K562 (cell line): ENCODE measurements around the gene GRPEL2. TPM values are rescaled to one million over a fixed set of nuclear protein-coding genes. Genes with fewer than 3 reads are reported as not detected.
A peak's percentile ranks its signal among the peaks of the same experiment; 100 is the strongest.

Source experiments
- SRF ChIP-seq, 2 experiments: fragments of 250-450, 450-650 bp in 1 of 2; sonication (Bioruptor Pico) in 1 of 2; sonication (generic) in 1 of 2; formaldehyde crosslinking; IDR thresholded peaks; 2 replicates each; pipeline versions ENCODE4 v1.5.0 to v1.5.1; 2020 to 2022; ENCODE audit warnings: mild to moderate bottlenecking in 1 of 2, missing genetic modification reagents in 1 of 2
- polyA plus RNA-seq, 8 experiments: library from polyadenylated mRNA; depleted of rRNA in 4 of 8; stranded (reverse) in 5 of 8; unstranded in 3 of 8; fragments of >200 nt; fragmentation: Nextera tagmentation in 2 of 8; fragmentation: Illumina TruSeq in 1 of 8; extraction: Ambion mirVana in 2 of 8; extraction: Trizol in 1 of 8; gene quantifications; 2 replicates each; pipeline versions ENCODE4 v1.2.1 to v1.2.3, GENCODE V29; 2011 to 2014; ENCODE audit warnings: inconsistent platforms in 1 of 8, missing spikeins in 1 of 8
- total RNA-seq, 7 experiments: library from RNA; depleted of rRNA in 6 of 7; stranded (reverse); fragments of >200 nt in 6 of 7; fragmentation: Illumina TruSeq in 2 of 7; extraction: Trizol in 2 of 7; gene quantifications; 2 replicates each; pipeline versions ENCODE4 v1.2.1 to v1.2.3, GENCODE V29; 2011 to 2021; ENCODE audit warnings: low replicate concordance in 1 of 7
- TF ChIP-seq, protein P1 (sequence below): fragments of 450-650 bp; IDR thresholded peaks from 2 replicates; pipeline ENCODE4 v1.6.1; 2016; ENCODE audit warnings: mild to moderate bottlenecking, moderate library complexity

Gene GRPEL2
- total and polyA plus RNA-seq, 9 of the 15 experiments (the other 6 are each of a cell fraction or from before 2014, with no cell fraction given), result 11.2 to 40.5 (median 25.8) TPM

DNA sequence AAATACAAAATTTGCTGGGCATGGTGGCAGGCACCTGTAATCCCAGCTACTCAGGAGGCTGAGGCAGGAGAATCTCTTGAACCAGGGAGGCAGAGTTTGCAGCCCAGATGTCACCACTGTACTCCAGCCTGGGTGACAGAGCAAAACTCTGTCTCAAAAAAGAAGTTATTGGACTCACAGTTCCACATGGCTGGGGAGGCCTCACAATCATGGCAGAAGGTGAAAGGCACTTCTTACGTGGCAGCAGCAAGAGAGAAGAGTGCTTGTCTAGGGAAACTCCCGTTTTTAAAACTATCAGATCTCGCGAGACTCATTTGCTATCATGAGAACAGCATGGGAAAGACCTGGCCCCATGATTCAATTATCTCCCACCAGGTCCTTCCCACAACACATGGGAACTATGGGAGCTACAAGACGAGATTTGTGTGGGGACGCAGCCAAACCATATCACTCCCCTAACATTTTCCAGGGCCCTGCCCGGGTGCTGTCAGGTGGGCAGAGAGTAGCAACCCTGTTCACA lies 53.5 kb downstream of the GRPEL2 start (continued):
- TF ChIP-seq, protein P1, sequence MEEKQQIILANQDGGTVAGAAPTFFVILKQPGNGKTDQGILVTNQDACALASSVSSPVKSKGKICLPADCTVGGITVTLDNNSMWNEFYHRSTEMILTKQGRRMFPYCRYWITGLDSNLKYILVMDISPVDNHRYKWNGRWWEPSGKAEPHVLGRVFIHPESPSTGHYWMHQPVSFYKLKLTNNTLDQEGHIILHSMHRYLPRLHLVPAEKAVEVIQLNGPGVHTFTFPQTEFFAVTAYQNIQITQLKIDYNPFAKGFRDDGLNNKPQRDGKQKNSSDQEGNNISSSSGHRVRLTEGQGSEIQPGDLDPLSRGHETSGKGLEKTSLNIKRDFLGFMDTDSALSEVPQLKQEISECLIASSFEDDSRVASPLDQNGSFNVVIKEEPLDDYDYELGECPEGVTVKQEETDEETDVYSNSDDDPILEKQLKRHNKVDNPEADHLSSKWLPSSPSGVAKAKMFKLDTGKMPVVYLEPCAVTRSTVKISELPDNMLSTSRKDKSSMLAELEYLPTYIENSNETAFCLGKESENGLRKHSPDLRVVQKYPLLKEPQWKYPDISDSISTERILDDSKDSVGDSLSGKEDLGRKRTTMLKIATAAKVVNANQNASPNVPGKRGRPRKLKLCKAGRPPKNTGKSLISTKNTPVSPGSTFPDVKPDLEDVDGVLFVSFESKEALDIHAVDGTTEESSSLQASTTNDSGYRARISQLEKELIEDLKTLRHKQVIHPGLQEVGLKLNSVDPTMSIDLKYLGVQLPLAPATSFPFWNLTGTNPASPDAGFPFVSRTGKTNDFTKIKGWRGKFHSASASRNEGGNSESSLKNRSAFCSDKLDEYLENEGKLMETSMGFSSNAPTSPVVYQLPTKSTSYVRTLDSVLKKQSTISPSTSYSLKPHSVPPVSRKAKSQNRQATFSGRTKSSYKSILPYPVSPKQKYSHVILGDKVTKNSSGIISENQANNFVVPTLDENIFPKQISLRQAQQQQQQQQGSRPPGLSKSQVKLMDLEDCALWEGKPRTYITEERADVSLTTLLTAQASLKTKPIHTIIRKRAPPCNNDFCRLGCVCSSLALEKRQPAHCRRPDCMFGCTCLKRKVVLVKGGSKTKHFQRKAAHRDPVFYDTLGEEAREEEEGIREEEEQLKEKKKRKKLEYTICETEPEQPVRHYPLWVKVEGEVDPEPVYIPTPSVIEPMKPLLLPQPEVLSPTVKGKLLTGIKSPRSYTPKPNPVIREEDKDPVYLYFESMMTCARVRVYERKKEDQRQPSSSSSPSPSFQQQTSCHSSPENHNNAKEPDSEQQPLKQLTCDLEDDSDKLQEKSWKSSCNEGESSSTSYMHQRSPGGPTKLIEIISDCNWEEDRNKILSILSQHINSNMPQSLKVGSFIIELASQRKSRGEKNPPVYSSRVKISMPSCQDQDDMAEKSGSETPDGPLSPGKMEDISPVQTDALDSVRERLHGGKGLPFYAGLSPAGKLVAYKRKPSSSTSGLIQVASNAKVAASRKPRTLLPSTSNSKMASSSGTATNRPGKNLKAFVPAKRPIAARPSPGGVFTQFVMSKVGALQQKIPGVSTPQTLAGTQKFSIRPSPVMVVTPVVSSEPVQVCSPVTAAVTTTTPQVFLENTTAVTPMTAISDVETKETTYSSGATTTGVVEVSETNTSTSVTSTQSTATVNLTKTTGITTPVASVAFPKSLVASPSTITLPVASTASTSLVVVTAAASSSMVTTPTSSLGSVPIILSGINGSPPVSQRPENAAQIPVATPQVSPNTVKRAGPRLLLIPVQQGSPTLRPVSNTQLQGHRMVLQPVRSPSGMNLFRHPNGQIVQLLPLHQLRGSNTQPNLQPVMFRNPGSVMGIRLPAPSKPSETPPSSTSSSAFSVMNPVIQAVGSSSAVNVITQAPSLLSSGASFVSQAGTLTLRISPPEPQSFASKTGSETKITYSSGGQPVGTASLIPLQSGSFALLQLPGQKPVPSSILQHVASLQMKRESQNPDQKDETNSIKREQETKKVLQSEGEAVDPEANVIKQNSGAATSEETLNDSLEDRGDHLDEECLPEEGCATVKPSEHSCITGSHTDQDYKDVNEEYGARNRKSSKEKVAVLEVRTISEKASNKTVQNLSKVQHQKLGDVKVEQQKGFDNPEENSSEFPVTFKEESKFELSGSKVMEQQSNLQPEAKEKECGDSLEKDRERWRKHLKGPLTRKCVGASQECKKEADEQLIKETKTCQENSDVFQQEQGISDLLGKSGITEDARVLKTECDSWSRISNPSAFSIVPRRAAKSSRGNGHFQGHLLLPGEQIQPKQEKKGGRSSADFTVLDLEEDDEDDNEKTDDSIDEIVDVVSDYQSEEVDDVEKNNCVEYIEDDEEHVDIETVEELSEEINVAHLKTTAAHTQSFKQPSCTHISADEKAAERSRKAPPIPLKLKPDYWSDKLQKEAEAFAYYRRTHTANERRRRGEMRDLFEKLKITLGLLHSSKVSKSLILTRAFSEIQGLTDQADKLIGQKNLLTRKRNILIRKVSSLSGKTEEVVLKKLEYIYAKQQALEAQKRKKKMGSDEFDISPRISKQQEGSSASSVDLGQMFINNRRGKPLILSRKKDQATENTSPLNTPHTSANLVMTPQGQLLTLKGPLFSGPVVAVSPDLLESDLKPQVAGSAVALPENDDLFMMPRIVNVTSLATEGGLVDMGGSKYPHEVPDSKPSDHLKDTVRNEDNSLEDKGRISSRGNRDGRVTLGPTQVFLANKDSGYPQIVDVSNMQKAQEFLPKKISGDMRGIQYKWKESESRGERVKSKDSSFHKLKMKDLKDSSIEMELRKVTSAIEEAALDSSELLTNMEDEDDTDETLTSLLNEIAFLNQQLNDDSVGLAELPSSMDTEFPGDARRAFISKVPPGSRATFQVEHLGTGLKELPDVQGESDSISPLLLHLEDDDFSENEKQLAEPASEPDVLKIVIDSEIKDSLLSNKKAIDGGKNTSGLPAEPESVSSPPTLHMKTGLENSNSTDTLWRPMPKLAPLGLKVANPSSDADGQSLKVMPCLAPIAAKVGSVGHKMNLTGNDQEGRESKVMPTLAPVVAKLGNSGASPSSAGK, result peak; percentile 26; the same call in 1 of the 2 replicates
- peak in 1 of 2 experiments; percentile 34; a peak in 1 of 4 replicates for TF ChIP-seq SRF (CRISPR knock-in tag; IDR thresholded peaks at IDR 0.05)
